ENCODE results near the gene BCAP29.
"Not testable (repeated sequence)": the region's sequence is repeated elsewhere in the genome, so short reads cannot be mapped to it uniquely, and the experiment has no call there.

DNA sequence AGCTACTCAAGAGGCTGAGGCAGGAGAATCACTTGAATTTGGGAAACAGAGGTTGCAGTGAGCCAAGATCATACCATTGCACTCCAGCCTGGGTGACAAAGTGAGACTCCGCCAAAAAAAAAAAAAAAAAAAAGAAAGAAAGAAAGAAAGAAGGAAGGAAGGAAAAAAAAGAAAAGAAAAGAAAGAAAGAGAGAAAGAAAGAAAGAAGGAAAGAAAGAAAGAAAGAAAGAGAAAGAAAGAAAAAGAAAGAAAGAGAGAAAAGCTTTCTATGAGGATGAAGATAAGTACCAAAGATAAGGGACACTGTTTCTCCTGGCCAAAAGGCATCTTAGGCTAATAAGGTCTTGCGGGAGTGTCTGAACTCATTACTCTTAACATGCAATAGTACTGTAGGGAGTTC lies 59.0 kb downstream of the BCAP29 start:
- not testable (repeated sequence) for TF ChIP-seq FOS (IDR thresholded peaks at IDR 0.05; ENCODE audit: extremely low read depth, insufficient read length); POLR2A (conservative IDR thresholded peaks at IDR 0.05); JUN (IDR thresholded peaks at IDR 0.05; ENCODE audit: borderline replicate concordance, low read depth, low read length); JUN (CRISPR knock-in tag; IDR thresholded peaks at IDR 0.05; ENCODE audit: borderline replicate concordance)
